HPDE6-E6E7 (cell line): ENCODE data around the gene ROGDI.

Source experiments
- DNase-seq: peaks from one replicate; pipeline ENCODE4 v3.0.0; 2011; ENCODE audit warnings: missing footprints; ENCODE audit errors: extremely low spot score

The ROGDI gene

GRCh38 chr16:4766875-4767628 lies 35.4 kb downstream of the ROGDI start, which contains the start of gene ZNF500:
Gene ZNF500 (minus strand): TSS chr16:4767162. CDS start chr16:4765978, 1,184 bp downstream.
- DNase-seq = peak; percentile 95

GRCh38 chr16:4765511-4766474 lies 36.6 kb downstream of the ROGDI start:
- no peak for DNase-seq

- DNase-seq = no peak
These were observed 38.6 kb downstream of the ROGDI start for GRCh38 chr16:4763791-4764190.

- no peak for DNase-seq
These were observed 40.2 kb downstream of the ROGDI start for GRCh38 chr16:4762205-4762604.

- DNase-seq = no peak
These were observed 42.1 kb downstream of the ROGDI start for GRCh38 chr16:4760221-4760910.

- no peak for DNase-seq
These were observed 46.7 kb downstream of the ROGDI start for GRCh38 chr16:4755687-4756086.

- DNase-seq = no peak
These were observed 47.6 kb downstream of the ROGDI start for GRCh38 chr16:4754865-4755264.

GRCh38 chr16:4753227-4753626 lies 49.2 kb downstream of the ROGDI start:
- DNase-seq = no peak

- no peak for DNase-seq
These were observed 49.9 kb downstream of the ROGDI start for GRCh38 chr16:4752351-4753100.

- no peak for DNase-seq
These were observed 51.5 kb downstream of the ROGDI start for GRCh38 chr16:4750896-4751295.

- no peak for DNase-seq
These were observed 52.7 kb downstream of the ROGDI start for GRCh38 chr16:4749700-4750257.

GRCh38 chr16:4748682-4749411 lies 53.6 kb downstream of the ROGDI start:
- no peak for DNase-seq

GRCh38 chr16:4747906-4748681 lies 54.3 kb downstream of the ROGDI start:
- DNase-seq = no peak

GRCh38 chr16:4746991-4747574 lies 55.4 kb downstream of the ROGDI start:
- no peak for DNase-seq
